K562 (cell line): ENCODE results near the gene JUN.

Source experiments
- CXXC5 ChIP-seq: fragments of 250-450 bp; sonication (Bioruptor Pico); IDR thresholded peaks from 2 replicates; pipeline ENCODE4 v1.8.0; 2022; ENCODE audit warnings: inconsistent platforms, mild to moderate bottlenecking, moderate library complexity
- GABPA ChIP-seq: fragments of 200-800 bp; sonication (Bioruptor generic); conservative IDR thresholded peaks from 2 replicates; pipeline ENCODE4 v1.6.1; 2016; ENCODE audit warnings: low read depth, missing genetic modification characterization, missing compliant biosample characterization
- HMG20A ChIP-seq: fragments of 450-650 bp; formaldehyde crosslinking; conservative IDR thresholded peaks from 2 replicates; pipeline ENCODE4 v1.4.0; 2020; ENCODE audit warnings: mild to moderate bottlenecking, mixed read lengths
- LARP7 ChIP-seq: fragments of 450-650 bp; IDR thresholded peaks from 2 replicates; pipeline ENCODE4 v1.6.1; 2016
- MXI1 ChIP-seq: IDR thresholded peaks from 2 replicates; pipeline ENCODE4 v1.6.1; 2011; ENCODE audit warnings: low read depth, mild to moderate bottlenecking, improper control_type of control experiment, low read length
- NCOA1 ChIP-seq: fragments of 450-650 bp; IDR thresholded peaks from 2 replicates; pipeline ENCODE4 v1.6.1; 2016; ENCODE audit warnings: low read depth
- NFIC ChIP-seq: fragments of 450-650 bp; IDR thresholded peaks from 2 replicates; pipeline ENCODE4 v1.6.1; 2017; ENCODE audit warnings: mild to moderate bottlenecking, inconsistent platforms
- TBL1XR1 ChIP-seq, 2 experiments: IDR thresholded peaks; 2 replicates each; pipeline ENCODE4 v1.6.1; 2012; ENCODE audit warnings: improper control_type of control experiment in 2 of 2, low read length in 2 of 2, mild to moderate bottlenecking in 1 of 2
- TEAD4 ChIP-seq, 2 experiments: sonication (generic) in 1 of 2; formaldehyde crosslinking in 1 of 2; IDR thresholded peaks; 2 replicates each; pipeline versions ENCODE4 v1.6.1 to v1.8.0; 2012 to 2022; ENCODE audit warnings: borderline replicate concordance in 1 of 2, inconsistent platforms in 1 of 2, low read length in 1 of 2, mild to moderate bottlenecking in 1 of 2, missing genetic modification reagents in 1 of 2
- TF ChIP-seq, protein P1 (sequence below), 3 experiments: IDR thresholded peaks in 2 of 3; conservative IDR thresholded peaks in 1 of 3; 2 replicates each; pipeline ENCODE4 v1.5.1; 2011 to 2012; ENCODE audit warnings: low read length in 3 of 3, mild to moderate bottlenecking in 3 of 3, control low read depth in 2 of 3, improper control_type of control experiment in 1 of 3, inconsistent platforms in 1 of 3, low read depth in 1 of 3, mixed read lengths in 1 of 3, moderate library complexity in 1 of 3; ENCODE audit not compliant: insufficient read depth in 2 of 3
- TF ChIP-seq, protein P2 (sequence below): fragments of 250-450 bp; sonication (Bioruptor Pico); IDR thresholded peaks from 2 replicates; pipeline ENCODE4 v1.4.0; 2020

DNA sequence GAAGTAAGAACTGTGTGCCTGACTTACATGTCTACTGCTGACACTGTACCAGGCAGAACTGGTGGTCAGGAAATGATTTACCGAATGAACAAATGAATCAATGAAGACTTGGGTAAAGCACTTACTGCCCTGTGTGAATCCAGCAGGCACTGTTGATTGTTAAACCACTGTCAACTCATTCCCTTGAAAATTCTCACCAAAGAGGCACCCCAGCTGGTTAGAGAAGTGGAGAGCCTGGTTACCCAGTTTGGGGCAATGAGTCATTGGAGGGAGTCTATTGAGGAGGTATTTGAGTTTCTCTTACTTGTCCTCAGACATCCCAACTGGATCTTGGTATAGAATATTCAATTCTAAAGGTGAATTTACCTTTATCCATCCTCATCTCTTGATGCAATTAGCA is 34.2 kb downstream of the JUN start:
- no peak for TF ChIP-seq MXI1
- TF ChIP-seq CXXC5 (CRISPR knock-in tag): no peak
- TF ChIP-seq HMG20A: no peak
- TF ChIP-seq LARP7: no peak
- no peak for TF ChIP-seq TEAD4 (IDR thresholded peaks at IDR 0.05; ENCODE audit: low read length)
- TF ChIP-seq TEAD4 (CRISPR knock-in tag; IDR thresholded peaks at IDR 0.05; ENCODE audit: borderline replicate concordance): no peak
- no peak for TF ChIP-seq NCOA1
- TF ChIP-seq, protein P1, sequence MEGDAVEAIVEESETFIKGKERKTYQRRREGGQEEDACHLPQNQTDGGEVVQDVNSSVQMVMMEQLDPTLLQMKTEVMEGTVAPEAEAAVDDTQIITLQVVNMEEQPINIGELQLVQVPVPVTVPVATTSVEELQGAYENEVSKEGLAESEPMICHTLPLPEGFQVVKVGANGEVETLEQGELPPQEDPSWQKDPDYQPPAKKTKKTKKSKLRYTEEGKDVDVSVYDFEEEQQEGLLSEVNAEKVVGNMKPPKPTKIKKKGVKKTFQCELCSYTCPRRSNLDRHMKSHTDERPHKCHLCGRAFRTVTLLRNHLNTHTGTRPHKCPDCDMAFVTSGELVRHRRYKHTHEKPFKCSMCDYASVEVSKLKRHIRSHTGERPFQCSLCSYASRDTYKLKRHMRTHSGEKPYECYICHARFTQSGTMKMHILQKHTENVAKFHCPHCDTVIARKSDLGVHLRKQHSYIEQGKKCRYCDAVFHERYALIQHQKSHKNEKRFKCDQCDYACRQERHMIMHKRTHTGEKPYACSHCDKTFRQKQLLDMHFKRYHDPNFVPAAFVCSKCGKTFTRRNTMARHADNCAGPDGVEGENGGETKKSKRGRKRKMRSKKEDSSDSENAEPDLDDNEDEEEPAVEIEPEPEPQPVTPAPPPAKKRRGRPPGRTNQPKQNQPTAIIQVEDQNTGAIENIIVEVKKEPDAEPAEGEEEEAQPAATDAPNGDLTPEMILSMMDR (IDR thresholded peaks at IDR 0.05 in 2 of 3, conservative IDR thresholded peaks at IDR 0.05 in 1 of 3; ENCODE audit: insufficient read depth in 2 of 3, low read depth in 1 of 3, low read length in 3 of 3): no peak
- TF ChIP-seq, protein P2, sequence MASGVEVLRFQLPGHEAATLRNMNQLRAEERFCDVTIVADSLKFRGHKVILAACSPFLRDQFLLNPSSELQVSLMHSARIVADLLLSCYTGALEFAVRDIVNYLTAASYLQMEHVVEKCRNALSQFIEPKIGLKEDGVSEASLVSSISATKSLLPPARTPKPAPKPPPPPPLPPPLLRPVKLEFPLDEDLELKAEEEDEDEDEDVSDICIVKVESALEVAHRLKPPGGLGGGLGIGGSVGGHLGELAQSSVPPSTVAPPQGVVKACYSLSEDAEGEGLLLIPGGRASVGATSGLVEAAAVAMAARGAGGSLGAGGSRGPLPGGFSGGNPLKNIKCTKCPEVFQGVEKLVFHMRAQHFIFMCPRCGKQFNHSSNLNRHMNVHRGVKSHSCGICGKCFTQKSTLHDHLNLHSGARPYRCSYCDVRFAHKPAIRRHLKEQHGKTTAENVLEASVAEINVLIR (CRISPR knock-in tag): no peak
- TF ChIP-seq GABPA (tag): no peak
- no peak for TF ChIP-seq NFIC
- no peak for TF ChIP-seq TBL1XR1 (IDR thresholded peaks at IDR 0.05; ENCODE audit: low read length in 2 of 2)
